CD4-positive, alpha-beta T cell treated with Interleukin-1 beta for 1 hour (primary cell): Measurements from ENCODE around the gene CYB561.

Source experiments
- DNase-seq, 2 donors: peaks; one replicate each; pipeline ENCODE4 v3.0.0-alpha.2; 2020 to 2022

The CYB561 gene

DNA sequence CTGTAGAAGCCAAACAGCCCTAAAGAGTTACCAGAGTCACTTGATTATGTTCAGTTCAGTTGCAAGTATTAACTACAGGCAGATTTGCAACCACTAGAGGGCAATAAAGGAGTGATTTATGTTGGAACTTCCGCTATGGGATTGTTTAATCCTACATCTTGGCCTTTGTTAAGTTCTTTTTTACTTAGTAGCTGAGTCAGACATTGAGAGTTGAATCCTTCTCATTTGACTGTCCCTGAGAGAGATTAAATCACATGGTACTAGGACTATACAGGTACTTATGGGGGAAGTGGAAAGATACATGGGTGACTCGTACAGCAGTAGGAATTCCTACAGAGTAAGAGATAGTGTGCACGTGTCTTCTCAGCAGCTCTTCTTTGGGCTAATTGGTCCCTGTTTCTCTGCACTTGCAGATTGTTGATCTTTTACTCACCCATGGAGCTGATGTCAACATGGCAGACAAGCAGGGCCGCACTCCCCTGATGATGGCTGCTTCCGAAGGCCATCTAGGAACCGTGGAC is 40.3 kb downstream of the CYB561 start:
- DNase-seq, result peak in 1 of 2 donors; percentile 39

DNA sequence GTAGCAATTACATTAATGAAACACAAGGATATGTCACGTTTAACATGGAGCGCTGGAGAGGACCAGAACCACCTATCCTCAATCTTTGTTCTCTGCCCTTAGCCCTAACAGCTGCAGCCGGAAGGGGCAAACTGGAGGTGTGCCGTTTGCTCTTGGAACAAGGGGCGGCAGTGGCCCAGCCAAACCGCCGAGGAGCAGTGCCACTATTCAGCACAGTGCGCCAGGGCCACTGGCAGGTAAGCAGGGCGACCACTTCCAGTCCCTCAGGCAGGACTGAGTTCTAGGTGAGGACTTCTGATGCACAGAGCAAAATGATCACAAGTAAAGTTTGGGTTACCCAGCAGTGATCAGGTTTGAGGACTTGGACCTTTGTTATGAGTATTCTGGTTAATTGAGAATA is 41.1 kb downstream of the CYB561 start:
- no peak for DNase-seq

DNA sequence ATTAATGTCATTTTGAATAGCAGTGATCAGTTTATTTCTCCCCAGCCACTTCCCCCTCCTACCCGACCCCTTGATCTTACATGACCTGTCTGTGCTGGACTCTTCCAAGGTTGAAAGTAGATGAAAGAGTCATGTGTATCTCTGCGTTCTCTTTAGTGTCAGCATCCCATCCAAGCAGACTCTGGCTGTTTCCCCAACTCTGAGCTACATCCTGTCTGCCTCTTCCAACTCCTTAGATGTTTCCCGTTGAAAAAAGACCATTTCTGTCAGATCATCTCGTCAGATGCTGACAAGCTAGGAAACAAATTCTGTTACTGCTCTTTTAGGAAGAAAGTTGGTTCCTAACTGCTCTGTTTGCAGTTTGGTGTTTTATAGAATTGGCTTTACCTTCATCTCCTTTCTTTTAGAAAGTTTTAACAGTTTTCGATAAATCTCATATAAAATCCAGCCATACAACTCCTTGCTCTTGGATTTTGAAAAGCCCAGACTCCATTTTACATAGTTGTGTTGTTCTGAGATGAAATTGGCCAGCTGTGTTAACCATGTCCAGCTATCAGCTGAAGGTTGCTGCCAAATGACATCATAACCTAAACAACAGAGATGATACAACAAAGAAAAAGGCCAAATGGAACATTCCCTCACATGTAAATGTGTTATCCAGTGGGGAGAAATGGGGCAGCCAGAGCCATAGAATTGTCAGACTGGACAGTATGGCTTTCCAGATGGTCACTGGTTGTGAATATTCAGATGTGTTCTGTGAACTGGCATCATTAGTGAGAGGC is 43.5 kb downstream of the CYB561 start:
- no peak for DNase-seq

DNA sequence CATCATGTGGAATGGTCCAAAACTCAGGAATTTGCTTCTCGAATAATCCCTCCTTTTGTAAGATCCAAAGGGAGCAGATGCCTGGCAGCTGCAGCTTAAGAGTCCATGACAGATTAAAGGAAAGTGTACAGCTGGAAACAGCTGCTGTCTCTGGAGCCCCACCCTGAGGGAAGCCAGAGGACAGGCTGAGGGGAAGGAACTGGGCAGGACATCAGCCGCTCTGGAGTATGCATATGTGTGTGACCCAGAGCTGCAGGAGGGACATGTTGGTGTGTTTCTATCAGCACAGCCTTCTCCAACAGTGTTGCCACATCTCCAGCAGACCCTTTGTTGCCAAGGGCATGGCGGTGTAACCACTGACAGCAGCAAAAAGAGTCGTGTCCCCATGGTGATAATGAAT is 46.2 kb downstream of the CYB561 start:
- DNase-seq, result no peak

DNA sequence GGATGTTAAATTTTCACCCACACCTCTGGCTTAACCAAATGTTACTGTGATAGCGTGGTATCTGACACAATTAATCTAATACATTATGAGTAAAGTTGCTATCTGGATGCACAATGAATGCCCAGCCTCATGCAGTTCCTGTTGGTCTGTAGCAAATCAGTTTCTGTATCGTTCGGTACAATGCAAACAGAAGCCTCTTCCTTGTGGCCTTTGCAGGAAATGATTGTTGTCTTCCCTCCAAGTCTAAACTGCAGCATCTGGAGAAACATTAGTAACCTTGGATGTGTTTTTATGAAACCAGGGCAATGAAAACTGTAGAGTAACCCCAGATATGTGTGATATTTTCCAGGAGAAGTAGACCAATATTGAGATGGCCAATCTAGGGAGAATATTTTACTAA is 46.8 kb downstream of the CYB561 start:
- no peak for DNase-seq

DNA sequence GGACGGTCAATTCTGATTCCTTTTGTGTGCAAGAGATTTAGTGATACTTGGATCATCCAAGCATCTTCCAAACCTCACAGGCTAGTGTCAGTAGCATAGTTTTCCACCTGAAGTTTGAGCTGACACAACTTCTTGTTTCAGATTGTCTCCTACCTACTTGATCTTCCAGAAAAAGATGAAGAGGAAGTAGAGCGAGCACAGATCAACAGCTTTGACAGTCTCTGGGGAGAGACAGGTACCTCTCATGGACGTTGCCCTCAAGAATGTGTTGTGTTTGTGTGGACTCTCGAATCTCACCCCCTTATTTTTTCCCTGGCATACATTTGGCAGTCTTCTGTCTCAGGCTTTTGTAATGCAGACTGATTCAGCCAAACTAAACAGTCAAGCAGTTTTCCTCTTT is 47.4 kb downstream of the CYB561 start:
- DNase-seq, result no peak

DNA sequence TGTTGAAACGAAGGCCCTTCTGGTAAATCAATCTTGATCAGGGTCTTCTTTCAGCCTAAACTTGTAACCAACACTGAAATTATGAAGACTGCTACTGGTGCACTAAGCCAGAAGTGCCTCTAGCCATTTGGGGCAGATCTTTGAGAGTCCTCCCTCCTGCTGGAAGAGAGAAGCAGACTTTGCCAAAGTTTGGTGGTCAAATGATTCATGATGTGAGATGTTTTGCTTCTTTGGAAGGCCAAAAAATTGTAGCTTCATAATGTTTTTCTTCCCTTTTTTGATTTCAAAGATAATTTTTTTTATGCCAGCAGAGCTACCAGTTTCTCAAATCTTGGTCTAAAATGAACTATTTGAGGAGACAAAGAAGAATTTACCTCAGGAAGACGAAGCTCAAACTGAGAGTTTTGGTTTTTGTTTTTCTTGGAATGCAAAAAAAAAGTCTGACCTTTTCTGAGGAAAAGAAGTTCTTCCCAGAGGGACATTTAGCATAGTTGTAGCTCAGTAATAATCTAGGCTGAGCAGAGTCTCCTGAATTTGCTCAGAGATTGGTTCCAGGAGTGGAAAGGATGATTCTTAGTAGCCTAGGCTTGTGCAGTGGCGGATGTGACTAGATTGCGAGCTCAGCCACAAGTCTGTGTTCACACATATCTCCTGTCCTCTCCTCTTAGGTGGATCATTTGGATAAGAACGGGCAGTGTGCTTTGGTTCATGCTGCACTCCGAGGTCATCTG is 50.9 kb downstream of the CYB561 start:
- no peak for DNase-seq

DNA sequence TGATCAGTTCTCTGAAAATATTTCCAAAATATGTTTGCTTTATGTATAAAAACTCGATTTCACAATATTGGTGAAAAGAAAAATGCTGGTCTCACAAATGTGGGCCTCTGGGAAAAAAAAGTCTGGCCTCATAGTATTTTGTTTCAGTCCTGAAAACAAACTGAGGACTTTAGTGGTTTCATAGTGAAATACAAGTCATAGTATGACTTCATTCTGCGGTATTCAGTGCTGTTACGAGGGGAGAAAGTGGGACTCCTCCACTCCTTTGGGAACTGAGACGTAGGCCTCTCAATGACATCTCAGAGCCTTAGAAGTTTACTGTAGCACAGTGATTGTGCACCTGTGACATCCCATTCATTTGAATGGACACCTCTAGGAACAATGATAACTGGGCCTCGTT is 56.0 kb downstream of the CYB561 start:
- DNase-seq, result no peak

DNA sequence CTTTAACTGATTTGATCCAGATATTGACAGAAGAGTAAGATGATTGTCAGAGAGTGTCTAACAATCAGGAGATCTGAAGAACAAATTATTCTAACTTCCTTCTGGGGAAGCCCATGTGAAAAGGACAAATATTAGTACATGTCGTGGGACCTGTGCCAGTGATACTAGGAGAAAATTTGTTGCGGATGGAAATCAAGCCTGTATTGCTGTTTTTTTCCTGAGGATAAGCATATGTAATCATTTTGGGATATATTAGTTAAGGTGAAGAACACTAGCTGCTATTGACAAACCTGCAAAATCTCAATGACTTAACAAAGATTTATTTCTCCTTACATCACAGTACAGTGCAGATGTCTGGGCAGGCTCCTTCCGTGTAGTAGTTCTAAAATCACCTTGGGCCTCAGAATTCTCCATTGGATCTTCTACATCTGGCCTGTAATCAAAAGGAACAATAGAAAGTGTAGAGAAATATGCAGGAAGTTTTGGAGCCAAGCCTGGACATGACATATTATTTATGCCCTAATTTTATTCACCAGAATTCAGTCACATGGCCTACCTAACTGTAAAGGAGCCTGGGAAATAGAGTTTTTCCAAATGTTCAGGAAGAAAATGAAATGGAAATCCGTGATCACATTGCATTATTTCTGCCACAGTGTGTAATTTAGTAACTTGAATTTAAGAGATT is 58.3 kb downstream of the CYB561 start:
- no peak for DNase-seq

DNA sequence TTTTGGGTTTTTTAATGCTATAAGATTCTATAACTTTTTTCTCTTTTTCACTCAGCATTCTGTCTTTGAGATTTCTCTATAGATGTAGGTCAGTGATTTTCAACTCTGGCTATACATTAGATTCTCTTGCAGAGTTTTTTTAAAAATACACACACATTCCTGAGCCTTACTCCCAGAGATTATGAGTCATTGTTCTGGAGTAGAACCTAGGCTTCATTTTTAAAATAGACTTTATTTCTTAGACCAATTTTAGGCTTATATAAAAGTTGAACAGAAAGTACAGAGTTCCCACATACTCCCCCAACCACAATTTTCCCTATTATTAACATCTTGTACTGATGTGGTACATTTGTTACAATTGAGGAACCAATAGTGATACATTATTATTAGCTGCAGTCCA is 63.3 kb downstream of the CYB561 start:
- DNase-seq, result no peak
